Measurements from ENCODE around the gene SGPP1.
"Not testable (repeated sequence)": the region's sequence is repeated elsewhere in the genome, so short reads cannot be mapped to it uniquely, and the experiment has no call there.

Gene SGPP1, protein sequence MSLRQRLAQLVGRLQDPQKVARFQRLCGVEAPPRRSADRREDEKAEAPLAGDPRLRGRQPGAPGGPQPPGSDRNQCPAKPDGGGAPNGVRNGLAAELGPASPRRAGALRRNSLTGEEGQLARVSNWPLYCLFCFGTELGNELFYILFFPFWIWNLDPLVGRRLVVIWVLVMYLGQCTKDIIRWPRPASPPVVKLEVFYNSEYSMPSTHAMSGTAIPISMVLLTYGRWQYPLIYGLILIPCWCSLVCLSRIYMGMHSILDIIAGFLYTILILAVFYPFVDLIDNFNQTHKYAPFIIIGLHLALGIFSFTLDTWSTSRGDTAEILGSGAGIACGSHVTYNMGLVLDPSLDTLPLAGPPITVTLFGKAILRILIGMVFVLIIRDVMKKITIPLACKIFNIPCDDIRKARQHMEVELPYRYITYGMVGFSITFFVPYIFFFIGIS

DNA sequence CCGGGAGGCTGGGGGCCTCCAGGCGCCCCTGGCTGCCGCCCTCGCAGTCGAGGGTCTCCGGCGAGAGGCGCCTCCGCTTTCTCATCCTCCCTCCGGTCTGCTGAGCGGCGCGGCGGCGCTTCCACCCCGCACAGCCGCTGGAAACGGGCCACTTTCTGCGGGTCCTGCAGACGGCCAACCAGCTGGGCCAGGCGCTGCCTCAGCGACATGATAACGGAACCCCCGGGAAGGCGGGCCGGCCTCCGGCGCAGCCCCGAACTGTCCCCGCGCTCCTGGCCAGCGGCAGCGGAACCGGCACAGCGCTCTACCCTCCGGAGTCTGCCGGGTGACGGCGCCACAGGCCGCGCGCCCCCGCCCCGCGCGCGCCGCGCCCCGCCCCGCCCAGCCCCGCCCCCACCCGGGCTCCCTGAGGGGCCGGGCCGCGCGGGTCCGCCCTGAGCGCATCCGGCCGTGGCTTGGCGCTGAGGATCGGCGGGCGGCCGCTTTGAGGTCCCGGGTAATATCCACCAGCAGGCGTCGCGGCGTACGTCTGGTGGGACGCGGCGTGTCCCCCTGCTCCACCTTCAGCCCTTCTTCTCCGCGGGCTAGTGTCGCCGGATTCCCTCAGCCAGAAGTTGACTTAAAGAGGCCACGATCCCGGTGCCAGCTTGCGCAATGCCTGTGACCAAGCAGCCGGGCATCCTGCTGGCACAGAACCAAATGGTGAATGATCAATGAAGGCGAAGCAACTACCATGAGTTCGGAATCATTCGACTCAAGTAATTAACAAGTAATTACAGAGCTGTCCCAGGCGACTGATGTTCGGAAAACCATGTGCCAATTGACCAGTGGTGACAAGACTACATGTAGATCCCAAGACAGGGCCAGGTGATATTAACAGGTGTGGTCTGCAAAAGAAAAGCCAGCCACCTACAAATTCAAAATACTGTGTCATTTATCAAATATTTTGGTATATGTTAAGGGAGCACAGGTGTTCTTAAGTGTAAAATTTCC, at the start of gene SGPP1:
TSS of gene SGPP1 (minus strand) at position 330 of the 993 bp plus-strand sequence. CDS start at position 209, 121 bp downstream.
- DNase-seq: peak; percentile 68 to 75

DNA sequence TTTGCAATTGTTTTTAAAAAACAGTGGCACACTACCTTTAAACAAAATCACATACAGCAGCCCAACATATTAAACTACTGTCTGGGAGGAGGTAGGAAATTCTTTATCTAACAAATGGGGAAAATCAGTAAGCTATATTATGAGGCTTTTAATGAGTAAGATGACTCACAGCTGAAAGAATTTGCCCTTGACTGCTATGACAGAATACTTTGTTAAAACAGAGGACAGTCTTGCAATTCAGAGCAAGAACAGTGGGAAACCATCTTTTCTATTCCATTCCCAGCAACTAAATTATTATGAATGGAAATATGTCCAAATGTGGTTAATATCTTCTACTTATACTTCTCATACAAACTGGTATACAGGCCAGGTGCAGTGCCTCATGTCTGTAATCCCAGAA, 49.2 kb upstream of the SGPP1 start:
- DNase-seq: no peak

DNA sequence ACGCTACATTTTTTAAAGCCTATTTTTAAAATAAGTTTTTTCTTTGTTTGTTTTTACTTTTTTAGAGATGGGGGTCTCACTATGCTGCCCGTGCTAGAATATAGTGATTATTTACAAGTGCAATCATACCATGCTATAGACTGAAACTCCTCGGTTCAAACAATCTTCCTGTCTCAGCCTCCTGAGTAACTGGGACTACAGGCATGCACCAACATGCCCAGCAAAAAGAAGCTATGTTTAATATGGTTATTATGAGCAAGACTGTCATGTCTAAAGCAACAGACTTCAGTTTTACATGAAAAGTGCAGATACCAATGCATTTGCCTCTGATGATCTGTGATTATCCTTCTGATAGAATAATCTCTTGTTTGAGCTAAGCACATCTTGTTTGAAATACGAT, 45.6 kb upstream of the SGPP1 start:
- no peak for DNase-seq

DNA sequence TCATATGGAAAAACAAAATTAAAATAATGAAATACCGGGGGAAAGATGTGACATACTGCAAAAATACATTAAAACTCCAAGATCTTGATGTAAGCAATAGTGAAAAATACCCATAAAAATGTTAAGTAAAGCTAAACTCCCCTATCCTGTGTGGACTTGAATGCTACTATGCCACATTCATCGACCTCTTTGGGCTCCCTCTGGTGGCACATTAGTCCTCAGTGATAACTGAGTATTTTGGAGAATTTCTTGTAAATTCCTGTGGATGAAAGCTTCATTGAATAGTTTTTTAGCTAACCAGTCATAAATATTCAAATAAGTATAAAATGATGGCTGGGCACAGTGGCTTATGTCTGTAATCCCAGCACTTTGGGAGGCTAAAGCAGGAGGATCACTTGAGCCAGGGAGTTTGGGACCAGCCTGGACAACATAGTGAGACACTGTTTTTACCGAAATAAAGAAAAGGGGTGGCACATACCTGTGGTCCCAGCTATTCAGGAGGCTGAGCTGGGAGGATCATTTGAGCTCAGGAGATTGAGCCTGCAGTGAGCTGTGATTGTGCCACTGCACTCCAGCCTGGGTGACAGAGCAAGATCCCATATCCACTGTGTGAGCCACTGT, 42.4 kb upstream of the SGPP1 start:
- peak; percentile 24 to 43 for DNase-seq

DNA sequence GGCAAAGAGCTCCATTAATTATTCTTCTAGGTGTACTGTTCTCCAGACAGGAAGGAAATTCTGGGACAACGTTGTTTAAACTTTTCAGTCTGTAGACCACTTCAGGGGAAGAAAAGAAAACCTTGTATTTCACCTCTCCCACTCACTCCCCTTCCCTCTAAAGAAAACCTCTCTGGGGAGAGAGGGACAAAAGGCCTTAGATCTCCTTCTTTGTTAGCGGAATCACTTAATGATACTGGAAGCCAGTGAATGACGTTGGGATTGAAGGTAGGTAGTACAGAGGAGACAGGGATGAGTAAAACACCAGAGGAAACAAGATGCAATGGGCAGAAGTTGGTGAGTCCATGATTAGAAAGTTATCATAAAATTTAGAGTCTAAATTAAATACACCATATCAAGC, 38.7 kb upstream of the SGPP1 start:
- DNase-seq: no peak

DNA sequence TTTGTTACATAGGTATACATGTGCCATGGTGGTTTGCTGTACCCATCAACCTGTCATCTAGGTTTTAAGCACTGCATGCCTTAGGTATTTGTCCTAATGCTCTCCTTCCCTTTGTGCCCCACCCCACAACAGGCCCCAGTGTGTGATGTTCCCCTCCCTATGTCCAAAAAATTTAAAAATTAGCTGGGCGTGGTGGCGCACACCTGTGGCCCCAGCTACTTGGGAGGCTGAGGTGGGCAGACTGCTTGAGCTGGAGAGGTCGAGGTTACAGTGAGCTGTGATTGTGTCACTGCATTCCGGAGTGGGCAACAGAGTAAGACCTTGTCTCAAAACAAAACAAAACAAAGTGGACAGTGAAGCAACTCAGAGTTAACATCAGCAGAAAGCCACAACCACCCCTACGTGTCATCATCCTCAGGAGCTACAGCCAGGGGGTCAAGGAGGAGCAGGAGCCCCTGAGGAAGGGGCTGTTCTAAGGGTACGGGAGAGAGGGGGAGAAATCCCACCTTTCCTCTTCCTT, 36.8 kb upstream of the SGPP1 start:
- DNase-seq: no peak

DNA sequence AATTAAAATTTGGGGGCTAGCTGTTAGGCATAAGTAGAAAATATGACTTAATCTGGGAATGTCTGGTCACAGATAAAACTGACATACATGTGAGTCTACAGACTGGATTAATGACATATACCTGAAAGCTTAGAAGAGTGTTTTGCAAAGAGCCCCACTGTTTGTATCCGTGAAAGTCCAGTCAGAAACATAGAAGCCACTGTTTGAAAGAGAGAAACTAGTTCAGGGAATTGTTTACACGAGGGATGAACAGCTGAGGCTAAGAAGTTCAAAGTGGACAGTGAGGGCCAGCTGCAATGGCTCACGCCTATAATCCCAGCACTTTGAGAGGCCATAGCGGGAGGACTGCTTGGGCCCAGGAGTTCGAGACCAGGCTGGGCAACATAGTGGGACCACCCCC, 36.2 kb upstream of the SGPP1 start:
- DNase-seq: no peak

DNA sequence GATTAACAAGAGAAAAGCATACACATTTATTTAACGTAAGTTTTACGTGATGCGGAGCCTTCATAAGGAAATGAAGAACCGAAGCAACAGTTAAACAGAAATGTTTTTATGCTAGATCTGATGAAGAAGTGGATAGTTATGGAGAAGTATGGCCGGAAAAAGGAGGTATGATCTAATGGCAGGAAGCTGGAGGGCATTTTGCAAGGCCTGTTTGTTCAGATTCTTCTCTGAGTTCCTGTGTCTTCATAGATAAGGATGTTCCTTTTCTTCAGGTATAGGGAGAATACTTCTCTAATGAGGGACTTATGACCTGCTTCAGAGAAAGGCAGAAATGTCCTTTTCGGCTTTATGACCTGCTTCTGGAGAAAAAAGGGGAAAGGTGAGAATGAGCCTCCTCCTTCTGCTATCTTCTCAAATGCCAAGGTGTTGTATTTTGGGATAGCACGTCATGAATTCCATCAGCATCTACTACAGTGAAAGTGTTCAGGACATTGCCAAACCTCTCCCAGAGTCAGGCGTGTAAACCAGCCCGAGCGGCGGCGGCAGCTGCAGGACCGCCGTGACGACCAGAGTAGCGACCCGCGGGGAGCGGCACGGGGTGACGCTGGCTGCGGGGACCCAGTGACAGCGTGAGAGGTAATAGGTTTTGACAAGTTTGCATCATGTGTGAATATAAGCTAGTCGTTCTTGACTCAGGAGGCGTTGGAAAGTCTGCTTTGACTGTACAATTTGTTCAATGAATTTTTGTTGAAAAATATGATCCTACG, 33.7 kb upstream of the SGPP1 start:
- DNase-seq: no peak

DNA sequence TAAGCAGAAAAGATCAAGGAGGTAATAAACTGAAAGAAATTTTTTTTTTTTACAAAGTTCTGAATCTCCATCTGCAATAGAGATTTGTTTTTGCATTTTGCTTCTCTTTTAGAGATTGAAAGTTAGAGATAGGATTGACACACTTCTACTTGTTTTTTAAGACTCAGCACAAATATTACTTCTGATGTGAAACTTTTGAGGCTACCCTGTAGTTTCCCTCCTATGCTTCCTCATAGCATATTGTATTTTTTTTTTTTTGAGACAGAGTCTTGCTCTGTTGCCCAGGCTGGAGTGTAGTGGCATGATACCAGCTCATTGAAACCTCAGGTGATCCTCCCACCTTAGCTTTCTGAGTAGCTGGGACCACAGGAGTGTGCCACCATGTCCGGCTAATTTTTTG, 32.1 kb upstream of the SGPP1 start:
- no peak for DNase-seq

DNA sequence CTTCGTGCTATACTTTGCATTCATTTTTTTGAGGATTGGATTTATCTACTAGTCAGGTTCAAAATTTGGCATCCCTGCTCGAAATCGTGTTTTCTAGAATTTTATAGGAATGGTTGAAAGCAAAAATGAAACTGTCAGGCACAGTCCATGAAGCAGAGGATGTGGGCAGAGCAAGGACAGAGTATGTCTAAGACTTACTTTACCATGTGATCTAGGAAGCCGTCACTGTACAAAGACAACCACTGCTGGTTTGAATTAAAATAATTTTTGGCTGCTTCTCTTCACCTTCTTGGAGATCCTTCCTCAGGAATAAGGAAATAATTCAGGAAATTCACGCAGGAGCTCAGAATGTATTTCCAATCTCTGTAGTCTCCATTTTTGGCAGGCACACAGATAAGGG, 31.6 kb upstream of the SGPP1 start:
- no peak for DNase-seq

DNA sequence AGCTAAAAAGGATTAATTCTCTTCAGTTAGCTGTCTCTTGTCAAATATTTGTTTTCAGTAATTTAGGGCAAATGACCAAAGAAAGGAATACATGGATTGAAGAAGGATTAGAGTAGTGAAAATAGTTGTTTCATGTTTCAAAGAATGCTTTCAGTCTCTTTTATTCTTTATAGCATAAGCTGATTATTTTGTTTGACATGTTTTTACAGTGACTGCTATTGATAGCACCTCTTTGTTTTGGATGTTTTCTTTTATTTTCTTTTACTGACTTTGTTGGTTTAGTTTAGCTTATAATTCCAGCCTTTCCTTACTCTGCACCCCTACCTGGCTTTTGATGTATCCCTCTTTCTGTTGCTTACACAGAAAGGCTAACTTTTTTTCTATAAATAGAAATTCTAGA, 29.3 kb upstream of the SGPP1 start:
- DNase-seq: no peak

DNA sequence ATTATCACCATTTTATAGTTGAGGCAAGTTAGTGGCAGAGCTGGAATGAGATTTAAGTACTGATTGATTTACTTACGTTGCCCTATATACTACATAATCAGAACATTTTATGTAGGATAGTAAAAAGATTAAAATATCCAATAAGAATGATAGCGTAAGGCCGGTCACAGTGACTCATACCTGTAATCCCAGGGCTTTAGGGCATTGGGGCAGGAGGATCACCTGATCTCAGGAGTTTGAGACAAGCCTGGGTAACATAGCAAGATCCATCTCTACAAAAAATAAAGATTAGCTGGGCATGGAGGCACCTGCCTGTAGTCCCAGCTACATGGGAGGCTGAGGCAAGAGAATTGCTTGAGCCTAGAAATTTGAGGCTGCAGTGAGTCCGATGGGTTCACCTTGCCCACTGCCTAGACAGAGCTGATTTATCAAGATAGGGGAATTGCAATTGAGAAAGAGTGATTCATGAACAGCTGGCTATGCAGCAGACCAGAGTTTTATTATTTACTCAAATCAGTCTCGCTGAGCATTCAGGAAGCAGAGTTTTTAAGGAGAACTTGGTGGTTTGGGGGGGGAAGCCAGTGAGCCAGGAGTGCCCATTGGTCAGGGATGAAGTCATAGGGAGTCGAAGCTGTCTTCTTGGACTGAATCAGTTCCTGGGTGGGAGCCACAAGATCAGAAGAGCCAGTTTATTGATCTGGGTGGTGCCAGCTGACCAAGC, 24.7 kb upstream of the SGPP1 start:
- no peak for DNase-seq

DNA sequence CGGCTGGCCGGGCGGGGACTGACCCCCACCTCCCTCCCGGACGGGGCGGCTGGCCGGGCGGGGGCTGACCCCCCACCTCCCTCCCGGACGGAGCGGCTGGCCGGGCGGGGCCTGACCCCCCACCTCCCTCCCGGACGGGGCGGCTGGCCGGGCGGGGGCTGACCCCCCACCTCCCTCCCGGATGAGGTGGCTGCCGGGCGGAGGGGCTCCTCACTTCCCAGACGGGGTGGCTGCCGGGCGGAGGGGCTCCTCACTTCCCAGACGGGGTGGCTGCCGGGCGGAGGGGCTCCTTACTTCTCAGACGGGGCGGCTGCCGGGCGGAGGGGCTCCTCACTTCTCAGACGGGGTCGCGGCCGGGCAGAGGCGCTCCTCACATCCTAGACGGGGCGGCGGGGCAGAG, 23.2 kb upstream of the SGPP1 start:
- not testable (repeated sequence) for DNase-seq

DNA sequence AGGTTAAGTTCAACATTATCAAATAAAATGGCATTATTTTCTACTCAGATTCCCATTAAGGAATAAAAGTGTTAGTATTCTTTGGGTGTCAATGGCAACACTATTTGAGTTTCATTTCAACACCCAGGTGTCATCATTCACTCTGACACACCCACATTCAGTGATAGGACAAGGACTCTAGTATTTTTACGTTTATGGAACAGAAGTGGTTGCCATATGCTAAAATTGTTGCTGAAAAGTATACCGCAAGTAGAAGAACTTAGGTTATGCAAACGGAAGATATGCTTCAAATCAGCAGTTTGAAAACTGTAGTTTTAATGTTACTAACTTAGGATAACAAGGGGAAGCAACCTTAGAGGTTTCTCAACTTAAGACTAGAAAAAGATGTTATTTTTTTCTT, 20.0 kb upstream of the SGPP1 start:
- DNase-seq: no peak

DNA sequence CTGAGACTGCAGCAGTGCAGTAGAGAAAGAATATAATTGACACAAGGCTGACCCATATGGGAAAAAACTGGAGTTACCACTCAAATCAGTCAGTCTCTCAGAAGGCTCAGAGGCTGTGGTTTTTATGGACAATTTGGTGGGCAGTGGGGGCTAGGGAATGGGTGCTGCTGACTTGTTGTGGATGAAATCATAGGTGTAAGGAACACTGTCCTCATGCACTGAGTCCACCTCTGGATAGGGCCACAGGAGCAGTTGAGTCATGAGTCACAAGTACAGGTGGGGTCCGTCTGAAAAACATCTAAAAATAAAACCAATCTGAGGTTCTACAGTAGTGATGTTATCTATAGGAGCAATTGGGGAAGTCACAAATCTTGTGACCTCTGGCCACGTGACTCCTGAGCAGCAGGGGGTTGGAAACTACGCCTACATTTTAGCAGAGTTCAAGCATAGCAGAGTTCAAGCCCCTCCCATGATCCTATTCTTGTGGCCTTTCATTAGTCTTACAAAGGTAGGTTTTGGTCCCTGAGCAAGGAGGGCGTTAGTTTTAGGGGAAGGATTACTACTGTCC, 18.1 kb upstream of the SGPP1 start:
- no peak for DNase-seq

DNA sequence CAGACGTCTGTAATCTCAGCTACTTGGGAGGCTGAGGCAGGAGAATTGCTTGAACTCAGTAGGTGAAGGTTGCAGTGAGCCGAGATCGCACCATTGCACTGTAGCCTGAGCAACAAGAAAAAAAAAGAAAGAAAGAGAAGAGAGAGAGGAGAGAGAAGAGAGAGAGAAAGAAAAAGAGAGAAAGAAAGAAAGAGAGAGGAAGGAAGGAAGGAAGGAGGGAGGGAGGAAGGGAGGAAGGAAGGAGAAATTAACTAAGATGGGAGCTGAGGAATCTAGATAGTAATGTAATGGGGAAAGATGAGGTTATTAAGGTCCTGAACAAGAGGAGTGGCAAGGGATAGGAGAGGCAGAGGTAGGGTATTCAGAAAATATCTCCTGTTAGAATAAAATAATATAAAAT, 17.4 kb upstream of the SGPP1 start:
- no peak for DNase-seq

DNA sequence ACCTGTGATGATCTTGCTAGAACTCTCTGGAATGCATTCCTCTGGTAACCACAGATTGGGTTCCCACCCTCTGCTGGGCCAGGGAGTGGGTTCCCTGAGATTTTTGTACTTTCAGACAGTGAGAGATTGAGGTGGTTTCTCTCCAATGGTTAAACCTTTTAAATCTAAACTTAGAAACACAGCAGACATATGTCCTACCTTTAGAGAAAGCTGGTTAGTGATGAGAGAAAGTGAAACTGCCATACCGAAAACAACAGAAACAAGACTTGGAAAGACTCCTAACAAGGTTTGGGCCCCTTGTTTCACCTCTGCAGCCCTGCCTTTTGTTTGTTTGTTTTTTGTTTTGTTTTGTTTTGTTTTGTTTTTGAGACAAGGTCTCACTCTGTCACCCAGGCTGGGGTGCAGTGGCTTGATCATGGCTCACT, 9.7 kb upstream of the SGPP1 start:
- DNase-seq: no peak

DNA sequence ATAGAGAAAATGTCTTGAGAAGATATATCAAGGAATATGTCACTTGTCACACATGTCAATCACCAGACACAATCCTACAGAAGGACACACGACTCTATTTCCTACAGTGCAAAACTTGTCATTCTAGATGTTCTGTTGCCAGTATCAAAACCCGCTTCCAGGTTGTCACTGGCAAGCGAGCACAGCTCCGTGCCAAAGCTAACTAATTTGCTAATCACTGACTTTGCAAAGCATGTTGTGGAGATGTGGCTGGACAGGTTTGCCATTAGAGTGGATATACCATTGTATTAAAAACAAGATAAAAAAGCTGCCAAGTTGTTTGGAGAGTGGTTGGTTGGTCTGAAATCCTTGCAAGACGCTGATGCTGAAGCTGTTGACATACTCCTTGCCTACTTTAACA, 7.9 kb upstream of the SGPP1 start:
- DNase-seq: no peak

DNA sequence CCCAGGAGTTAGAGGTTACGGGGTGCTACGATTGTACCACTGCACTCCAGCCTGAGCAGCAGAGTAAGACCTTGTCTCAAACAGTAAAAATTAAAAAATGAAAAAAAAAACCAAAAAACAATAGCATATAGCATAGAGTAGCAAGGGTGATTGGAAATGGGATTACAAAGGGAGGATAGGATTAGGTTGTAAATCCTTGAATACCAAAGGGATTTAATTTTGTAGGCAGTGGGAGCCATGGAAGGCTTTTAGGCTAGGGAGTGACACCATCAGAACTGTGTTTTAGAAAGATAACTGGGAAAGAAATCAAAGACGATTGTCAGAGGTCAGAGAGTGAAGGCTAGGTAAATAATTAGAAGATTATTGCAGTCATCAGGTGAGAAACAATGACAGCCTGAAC, 2.8 kb upstream of the SGPP1 start:
- DNase-seq: no peak

DNA sequence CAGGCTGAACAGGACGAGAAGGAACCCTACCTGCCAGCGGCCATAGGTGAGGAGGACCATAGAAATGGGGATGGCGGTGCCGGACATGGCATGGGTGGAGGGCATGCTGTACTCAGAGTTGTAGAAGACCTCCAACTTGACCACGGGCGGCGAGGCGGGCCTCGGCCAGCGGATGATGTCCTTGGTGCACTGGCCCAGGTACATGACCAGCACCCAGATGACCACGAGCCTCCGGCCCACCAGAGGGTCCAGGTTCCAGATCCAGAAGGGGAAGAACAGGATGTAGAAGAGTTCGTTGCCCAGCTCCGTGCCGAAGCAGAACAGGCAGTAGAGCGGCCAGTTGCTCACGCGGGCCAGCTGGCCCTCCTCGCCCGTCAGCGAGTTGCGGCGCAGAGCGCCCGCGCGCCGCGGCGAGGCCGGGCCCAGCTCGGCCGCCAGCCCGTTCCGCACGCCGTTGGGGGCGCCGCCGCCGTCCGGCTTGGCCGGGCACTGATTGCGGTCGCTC, 582 bp downstream of the SGPP1 start:
- DNase-seq: peak in 1 of 2 donors; percentile 64

DNA sequence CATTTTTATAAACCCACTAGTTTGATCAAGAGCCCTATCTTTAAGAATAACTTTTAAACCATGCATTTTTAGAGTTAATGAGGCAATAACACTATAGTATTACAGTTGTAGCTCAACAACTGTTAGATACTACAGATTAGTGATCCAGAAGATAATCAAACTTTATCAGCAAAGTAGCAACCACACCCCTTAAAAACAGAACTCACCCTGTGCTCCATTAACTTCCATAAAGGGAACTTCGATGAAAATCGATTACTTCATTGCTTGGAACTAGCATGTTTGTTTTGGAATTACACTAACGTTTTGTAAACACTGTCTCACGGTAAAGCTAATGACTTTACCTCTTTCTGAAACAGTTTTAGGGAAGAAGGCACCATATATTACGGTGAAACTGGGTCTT, 1.4 kb downstream of the SGPP1 start:
- no peak for DNase-seq
